GOT3 (cell line): Measurements from ENCODE around the gene PDHX.
"Not testable (repeated sequence)": the region's sequence is repeated elsewhere in the genome, so short reads cannot be mapped to it uniquely, and the experiment has no call there.

Experiments
- DNase-seq: peaks from one replicate; lab custom pipeline; 2025; ENCODE audit warnings: mixed read lengths; lab: John Stamatoyannopoulos, UW

PDHX gene

GRCh38 chr11:35017528-35018342, 101.3 kb downstream of the PDHX start:
- DNase-seq, result no peak

GRCh38 chr11:35021589-35021988, 105.2 kb downstream of the PDHX start:
- DNase-seq, result no peak

GRCh38 chr11:35023940-35024339, 107.5 kb downstream of the PDHX start:
- not testable (repeated sequence) for DNase-seq

GRCh38 chr11:35028007-35028406, 111.6 kb downstream of the PDHX start:
- DNase-seq, result not testable (repeated sequence)

GRCh38 chr11:35029979-35030682, 113.7 kb downstream of the PDHX start:
- DNase-seq, result no peak

GRCh38 chr11:35030716-35031213, 114.3 kb downstream of the PDHX start:
- peak; percentile 15 for DNase-seq

- DNase-seq, result no peak
Observed at GRCh38 chr11:35031346-35031745, 114.9 kb downstream of the PDHX start.

GRCh38 chr11:35031867-35032266, 115.4 kb downstream of the PDHX start:
- no peak for DNase-seq

- no peak for DNase-seq
Observed at GRCh38 chr11:35033011-35033410, 116.6 kb downstream of the PDHX start.

- no peak for DNase-seq
Observed at GRCh38 chr11:35034401-35034800, 118.0 kb downstream of the PDHX start.

- DNase-seq, result no peak
Observed at GRCh38 chr11:35035894-35036408, 119.5 kb downstream of the PDHX start.

GRCh38 chr11:35036639-35037038, 120.2 kb downstream of the PDHX start:
- DNase-seq, result no peak

GRCh38 chr11:35038211-35038928, 122.0 kb downstream of the PDHX start:
- DNase-seq, result no peak

GRCh38 chr11:35039076-35039475, 122.7 kb downstream of the PDHX start:
- DNase-seq, result no peak

GRCh38 chr11:35040221-35040942, 124.0 kb downstream of the PDHX start:
- DNase-seq, result no peak

- no peak for DNase-seq
Observed at GRCh38 chr11:35041070-35041554, 124.7 kb downstream of the PDHX start.

GRCh38 chr11:35042224-35042623, 125.8 kb downstream of the PDHX start:
- no peak for DNase-seq

GRCh38 chr11:35042913-35043312, 126.5 kb downstream of the PDHX start:
- DNase-seq, result no peak

- no peak for DNase-seq
Observed at GRCh38 chr11:35043936-35044335, 127.5 kb downstream of the PDHX start.

- no peak for DNase-seq
Observed at GRCh38 chr11:35045236-35045820, 128.9 kb downstream of the PDHX start.
